SK-N-SH treated with all-trans-retinoic acid at 6 μM for 48 hours (cell line): ENCODE results near the gene HOXA4.
A peak's percentile ranks its signal among the peaks of the same experiment; 100 is the strongest.

Experiments
- ATAC-seq: fragments of 200-7000 bp; cut with Tn5 transposase; 3 replicates; pipeline ENCODE4 v1.9.1; 2020; ENCODE audit warnings: mild to moderate bottlenecking, moderate library complexity
- ARNTL ChIP-seq: fragments of 450-650 bp; formaldehyde crosslinking; IDR thresholded peaks from 2 replicates; pipeline ENCODE4 v1.5.0; 2020; ENCODE audit warnings: low read depth, mild to moderate bottlenecking, moderate library complexity, borderline replicate concordance
- BACH2 ChIP-seq: fragments of 250-450 bp; sonication (Bioruptor Pico); IDR thresholded peaks from 2 replicates; pipeline ENCODE4 v1.9.0; 2021; ENCODE audit warnings: mild to moderate bottlenecking, borderline replicate concordance
- CREB5 ChIP-seq: fragments of 250-450 bp; sonication (Bioruptor Pico); IDR thresholded peaks from 2 replicates; pipeline ENCODE4 v1.5.1; 2020; ENCODE audit warnings: low read depth, mild to moderate bottlenecking, moderate library complexity
- CSRNP3 ChIP-seq: fragments of 250-450 bp; sonication (Bioruptor Pico); IDR thresholded peaks from 2 replicates; pipeline ENCODE4 v1.5.1; 2021; ENCODE audit warnings: mild to moderate bottlenecking, moderate library complexity
- ESRRG ChIP-seq: fragments of 250-450 bp; sonication (Bioruptor Pico); IDR thresholded peaks from 2 replicates; pipeline ENCODE4 v1.6.1; 2021; ENCODE audit warnings: mild to moderate bottlenecking
- GLIS3 ChIP-seq: fragments of 250-450 bp; sonication (Bioruptor Pico); IDR thresholded peaks from 2 replicates; pipeline ENCODE4 v1.5.0; 2020; ENCODE audit warnings: mild to moderate bottlenecking, moderate library complexity
- ISL1 ChIP-seq: fragments of 250-450 bp; sonication (Bioruptor Pico); IDR thresholded peaks from 2 replicates; pipeline ENCODE4 v2.1.2; 2022; ENCODE audit warnings: mild to moderate bottlenecking, moderate library complexity
- OSR1 ChIP-seq: fragments of 250-450 bp; sonication (Bioruptor Pico); IDR thresholded peaks from 2 replicates; pipeline ENCODE4 v1.8.0; 2022; ENCODE audit warnings: moderate library complexity, mild to moderate bottlenecking, inconsistent platforms
- PATZ1 ChIP-seq: fragments of 250-450 bp; sonication (Bioruptor Pico); IDR thresholded peaks from 2 replicates; pipeline ENCODE4 v1.8.0; 2020; ENCODE audit warnings: mild to moderate bottlenecking, moderate library complexity, borderline replicate concordance
- PPARA ChIP-seq: fragments of 250-450 bp; sonication (Bioruptor Pico); IDR thresholded peaks from 2 replicates; pipeline ENCODE4 v1.5.0; 2020; ENCODE audit warnings: mild to moderate bottlenecking, borderline replicate concordance
- RARB ChIP-seq: fragments of 250-450 bp; sonication (Bioruptor Pico); IDR thresholded peaks from 2 replicates; pipeline ENCODE4 v1.8.0; 2021; ENCODE audit warnings: mild to moderate bottlenecking, moderate library complexity
- TCF4 ChIP-seq: fragments of 250-450 bp; sonication (Bioruptor Pico); IDR thresholded peaks from 2 replicates; pipeline ENCODE4 v1.8.0; 2021; ENCODE audit warnings: mild to moderate bottlenecking, moderate library complexity, borderline replicate concordance
- TOX ChIP-seq: fragments of 250-450 bp; sonication (Bioruptor Pico); IDR thresholded peaks from 2 replicates; pipeline ENCODE4 v1.8.0; 2021; ENCODE audit warnings: mild to moderate bottlenecking, moderate library complexity, borderline replicate concordance
- TSHZ2 ChIP-seq: fragments of 250-450 bp; sonication (Bioruptor Pico); IDR thresholded peaks from 2 replicates; pipeline ENCODE4 v1.5.0; 2020; ENCODE audit warnings: mild to moderate bottlenecking, moderate library complexity
- ZC3H10 ChIP-seq: fragments of 250-450 bp; sonication (Bioruptor Pico); IDR thresholded peaks from 2 replicates; pipeline ENCODE4 v1.5.1; 2021; ENCODE audit warnings: mild to moderate bottlenecking, moderate library complexity
- ZFP3 ChIP-seq: fragments of 250-450 bp; sonication (Bioruptor Pico); IDR thresholded peaks from 2 replicates; pipeline ENCODE4 v1.5.0; 2020; ENCODE audit warnings: mild to moderate bottlenecking, moderate library complexity
- ZFP30 ChIP-seq: fragments of 450-650 bp; formaldehyde crosslinking; IDR thresholded peaks from 2 replicates; pipeline ENCODE4 v1.5.0; 2022; ENCODE audit warnings: mild to moderate bottlenecking, moderate library complexity
- ZNF565 ChIP-seq: fragments of 450-650 bp; formaldehyde crosslinking; conservative IDR thresholded peaks from 2 replicates; pipeline ENCODE4 v1.5.0; 2020; ENCODE audit warnings: low read depth, mild to moderate bottlenecking, moderate library complexity
- ZNF70 ChIP-seq: fragments of 450-650 bp; formaldehyde crosslinking; IDR thresholded peaks from 2 replicates; pipeline ENCODE4 v1.5.0; 2020; ENCODE audit warnings: mild to moderate bottlenecking, moderate library complexity
- ZNF8 ChIP-seq: fragments of 450-650 bp; formaldehyde crosslinking; IDR thresholded peaks from 2 replicates; pipeline ENCODE4 v1.5.0; 2020; ENCODE audit warnings: mild to moderate bottlenecking, moderate library complexity

The HOXA4 gene

GRCh38 chr7:27176962-27177794 lies 46.6 kb upstream of the HOXA4 start:
- no peak for ATAC-seq
- TF ChIP-seq PPARA (CRISPR knock-in tag) = no peak
- no peak for TF ChIP-seq OSR1 (CRISPR knock-in tag)
- TF ChIP-seq ESRRG = no peak
- TF ChIP-seq ZC3H10 = no peak
- no peak for TF ChIP-seq ZFP30 (CRISPR knock-in tag)
- no peak for TF ChIP-seq ZNF8 (CRISPR knock-in tag)
- no peak for TF ChIP-seq ZNF565 (CRISPR knock-in tag)
- no peak for TF ChIP-seq TOX
- TF ChIP-seq BACH2 (CRISPR knock-in tag) = no peak
- TF ChIP-seq CSRNP3 = no peak
- TF ChIP-seq ISL1 (CRISPR knock-in tag) = no peak
- TF ChIP-seq TSHZ2 (CRISPR knock-in tag) = no peak
- TF ChIP-seq CREB5 (CRISPR knock-in tag) = no peak
- TF ChIP-seq ZNF70 (CRISPR knock-in tag) = no peak
- TF ChIP-seq GLIS3 (CRISPR knock-in tag) = no peak

- no peak for ATAC-seq
- no peak for TF ChIP-seq OSR1 (CRISPR knock-in tag)
- TF ChIP-seq ARNTL = no peak
- TF ChIP-seq ZNF8 (CRISPR knock-in tag) = no peak
- no peak for TF ChIP-seq ZFP3 (CRISPR knock-in tag)
- TF ChIP-seq CSRNP3 = no peak
- no peak for TF ChIP-seq RARB
- TF ChIP-seq, all 23 proteins: peak for 0
Measured at GRCh38 chr7:27176524-27176845, 45.9 kb upstream of the HOXA4 start.

- TF ChIP-seq ZFP30 (CRISPR knock-in tag) (no peak), ESRRG (no peak)
- peak; percentile 9; the same call in 1 of the 3 replicates for ATAC-seq
Measured at GRCh38 chr7:27175626-27176523, 45.3 kb upstream of the HOXA4 start.

GRCh38 chr7:27174874-27175625 lies 44.5 kb upstream of the HOXA4 start:
- no peak for ATAC-seq
- no peak for TF ChIP-seq ZFP30 (CRISPR knock-in tag)
- TF ChIP-seq BACH2 (CRISPR knock-in tag) = no peak
- TF ChIP-seq ISL1 (CRISPR knock-in tag) = no peak
- TF ChIP-seq ZNF565 (CRISPR knock-in tag) = no peak
- TF ChIP-seq TCF4 = no peak
- no peak for TF ChIP-seq RARB
- TF ChIP-seq TSHZ2 (CRISPR knock-in tag) = no peak
- no peak for TF ChIP-seq OSR1 (CRISPR knock-in tag)
- no peak for TF ChIP-seq ARNTL
- TF ChIP-seq PATZ1 (CRISPR knock-in tag) = no peak
